HG03060 (cell line): ENCODE data around the gene ASCC3.
"Not testable (repeated sequence)": the region's sequence is repeated elsewhere in the genome, so short reads cannot be mapped to it uniquely, and the experiment has no call there.

ENCODE experiments used
- ATAC-seq: cut with Tn5 transposase; IDR thresholded peaks from one replicate; pipeline ENCODE4 v1.9.1; 2021; ENCODE audit warnings: low read depth, moderate number of reproducible peaks; ENCODE audit not compliant: unreplicated experiment

Gene ASCC3

GRCh38 chr6:100670056-100670455 lies 211.1 kb downstream of the ASCC3 start:
- ATAC-seq = no peak

DNA sequence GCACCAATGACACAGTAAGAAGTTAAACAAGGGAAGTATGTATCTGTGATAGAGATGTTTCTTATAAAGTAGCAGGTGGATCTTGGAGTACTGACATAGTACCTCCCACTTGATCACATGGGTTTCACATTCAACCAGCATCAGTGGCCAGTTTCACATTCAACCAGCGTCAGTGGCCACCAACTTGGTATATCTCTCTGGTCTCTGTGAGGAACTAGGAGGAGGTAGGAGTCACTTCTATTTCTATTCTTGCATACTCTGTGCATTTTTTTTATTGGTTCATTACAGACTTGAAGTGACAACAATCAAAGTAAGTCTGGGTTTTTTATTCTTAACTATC lies 216.1 kb downstream of the ASCC3 start:
- peak; percentile 98 for ATAC-seq

GRCh38 chr6:100664274-100665040 lies 216.7 kb downstream of the ASCC3 start:
- no peak for ATAC-seq

DNA sequence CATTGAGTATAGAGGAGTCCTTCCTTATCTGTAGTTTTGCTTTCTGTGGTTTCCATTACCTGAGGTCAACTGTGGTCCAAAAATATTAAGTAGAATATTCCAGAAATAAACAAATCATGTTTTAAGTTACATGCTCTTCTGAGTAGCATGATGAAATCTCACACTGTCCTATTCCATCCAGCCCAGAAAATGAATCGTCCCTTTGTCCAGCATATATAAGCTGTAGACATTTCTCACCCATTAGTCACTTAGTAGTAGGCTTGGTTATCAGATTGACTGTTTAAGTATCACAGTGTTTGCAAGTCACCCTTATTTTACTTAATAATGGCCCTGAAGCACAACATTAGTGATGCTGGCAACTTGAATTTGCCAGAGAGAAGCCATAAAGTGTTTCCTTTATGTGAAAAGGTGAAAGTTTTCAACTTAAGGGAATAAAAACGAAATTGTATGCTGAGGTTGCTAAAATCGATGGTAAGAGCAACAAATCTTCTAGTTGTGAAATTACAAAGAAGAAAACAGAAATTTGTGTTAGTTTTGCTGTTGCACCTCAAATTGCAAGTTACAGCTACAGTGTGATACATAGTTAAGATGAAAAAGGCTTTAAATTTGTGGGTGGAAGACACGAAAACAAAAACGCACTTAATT lies 217.8 kb downstream of the ASCC3 start:
- ATAC-seq = no peak

- no peak for ATAC-seq
Observed at GRCh38 chr6:100662264-100662663, 218.9 kb downstream of the ASCC3 start.

- ATAC-seq = no peak
Observed at GRCh38 chr6:100658486-100658885, 222.6 kb downstream of the ASCC3 start.

DNA sequence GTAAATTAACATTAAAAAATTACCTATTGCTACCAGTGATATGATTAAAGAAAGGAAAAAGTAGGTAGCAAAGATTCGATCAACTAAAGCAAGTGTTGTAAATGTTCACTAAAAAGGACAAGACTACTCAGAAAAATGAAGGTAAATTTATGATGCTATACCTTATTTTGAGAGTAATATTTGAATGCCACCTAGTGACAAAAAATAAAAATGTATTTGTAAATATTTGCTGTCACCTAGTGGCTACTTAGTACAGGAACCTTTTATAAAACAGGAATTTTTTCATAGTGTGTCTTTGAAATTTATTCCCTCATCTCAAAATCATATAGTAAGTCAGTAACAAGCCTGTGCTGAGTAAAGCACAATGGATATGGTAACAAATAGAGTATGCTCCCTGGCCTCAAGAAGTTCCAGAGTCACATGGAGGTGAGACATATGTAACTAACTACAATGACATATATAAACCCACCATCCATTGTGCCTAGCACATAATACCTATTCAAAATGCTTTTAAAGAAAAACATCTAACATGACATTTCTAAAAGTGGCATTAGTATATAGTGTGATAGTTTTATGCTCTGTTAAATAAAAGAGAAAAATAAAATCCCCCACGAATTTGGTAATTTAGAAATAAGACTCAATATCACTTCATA lies 223.3 kb downstream of the ASCC3 start:
- ATAC-seq = no peak

GRCh38 chr6:100641147-100641546 lies 240.0 kb downstream of the ASCC3 start:
- not testable (repeated sequence) for ATAC-seq

DNA sequence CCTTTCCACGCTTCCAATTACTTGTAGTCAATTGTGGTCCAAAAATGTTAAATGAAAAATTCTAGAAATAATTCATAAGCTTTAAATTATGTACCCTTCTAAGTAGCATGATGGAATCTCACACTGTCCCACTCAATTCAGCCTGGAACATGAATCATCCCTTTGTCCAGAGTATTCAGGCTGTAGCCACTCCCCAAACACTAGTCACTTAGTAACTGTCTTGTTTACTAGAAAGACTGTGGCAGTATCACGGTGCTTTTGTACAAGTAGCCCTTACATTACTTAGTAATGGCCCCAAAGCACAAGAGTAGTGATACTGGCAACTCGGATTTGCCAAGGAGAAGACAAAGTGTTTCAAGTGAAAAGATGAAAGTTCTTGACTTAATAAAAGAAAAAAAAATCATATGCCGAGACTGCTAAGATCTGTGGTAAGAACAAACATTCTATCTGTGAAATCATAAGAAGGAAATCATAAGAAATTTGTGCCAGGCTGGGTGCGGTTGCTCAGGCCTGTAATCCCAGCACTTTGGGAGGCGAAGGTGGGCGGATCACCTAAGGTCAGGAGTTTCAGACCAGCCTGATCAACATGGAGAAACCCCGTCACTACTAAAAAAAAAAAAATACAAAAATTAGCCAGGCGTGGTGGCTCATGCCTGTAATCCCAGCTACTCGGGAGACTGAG lies 247.9 kb downstream of the ASCC3 start:
- ATAC-seq = no peak

GRCh38 chr6:100630536-100630935 lies 250.6 kb downstream of the ASCC3 start:
- no peak for ATAC-seq

- no peak for ATAC-seq
Observed at GRCh38 chr6:100627911-100628758, 253.0 kb downstream of the ASCC3 start.

- ATAC-seq = no peak
Observed at GRCh38 chr6:100626721-100627120, 254.4 kb downstream of the ASCC3 start.

- ATAC-seq = no peak
Observed at GRCh38 chr6:100622907-100623692, 258.0 kb downstream of the ASCC3 start.

DNA sequence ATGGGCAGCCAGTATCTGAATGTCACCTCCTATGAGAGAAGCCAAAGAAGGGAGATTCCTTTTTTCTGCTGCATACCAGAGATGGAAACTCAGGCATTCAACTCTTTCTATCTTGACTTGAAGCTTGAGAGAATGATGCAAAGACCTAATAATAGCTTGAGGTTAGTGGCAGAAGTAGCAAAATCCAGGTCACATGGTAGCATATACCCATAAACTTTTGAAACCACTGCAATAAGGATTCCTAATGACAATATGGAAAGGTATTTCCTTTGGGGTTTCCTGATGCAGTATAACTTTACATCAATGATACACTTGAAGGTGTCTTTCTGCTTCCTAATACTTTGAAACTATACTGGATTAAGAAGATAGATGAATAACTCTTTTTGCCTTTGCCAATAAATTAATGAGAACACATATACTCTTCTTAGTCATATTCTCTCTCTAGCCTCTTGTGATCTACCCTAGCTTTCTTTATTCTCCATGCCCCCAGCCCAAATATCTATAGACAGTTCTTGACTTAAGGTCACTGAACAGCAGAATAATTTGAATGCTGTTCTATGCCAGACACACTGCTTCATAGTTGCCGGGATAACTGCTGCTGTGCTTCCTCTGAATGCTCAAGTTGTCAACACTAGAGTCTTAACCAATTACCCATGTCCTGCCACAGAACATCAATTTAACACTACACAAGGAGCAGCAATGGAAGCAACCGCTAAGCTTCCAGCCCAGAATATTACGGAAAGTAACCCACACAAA lies 260.9 kb downstream of the ASCC3 start:
- no peak for ATAC-seq

DNA sequence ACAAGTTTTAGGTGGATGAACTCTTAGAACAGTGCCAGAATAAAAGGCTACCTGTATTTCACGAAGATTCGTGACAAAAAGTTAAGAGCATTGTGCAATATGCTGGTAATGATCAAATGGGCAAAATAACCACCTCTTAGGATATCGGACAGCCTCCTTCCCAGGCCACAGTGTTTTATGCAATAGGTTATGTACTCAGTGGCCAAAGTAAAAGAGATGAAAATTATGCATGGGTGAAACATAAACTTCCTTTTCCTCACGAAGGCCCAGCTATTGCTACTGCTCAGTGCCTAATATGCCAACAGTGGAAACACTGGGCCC lies 262.8 kb downstream of the ASCC3 start:
- ATAC-seq = no peak

- ATAC-seq = peak; percentile 73
Observed at GRCh38 chr6:100617633-100618350, 263.3 kb downstream of the ASCC3 start.

DNA sequence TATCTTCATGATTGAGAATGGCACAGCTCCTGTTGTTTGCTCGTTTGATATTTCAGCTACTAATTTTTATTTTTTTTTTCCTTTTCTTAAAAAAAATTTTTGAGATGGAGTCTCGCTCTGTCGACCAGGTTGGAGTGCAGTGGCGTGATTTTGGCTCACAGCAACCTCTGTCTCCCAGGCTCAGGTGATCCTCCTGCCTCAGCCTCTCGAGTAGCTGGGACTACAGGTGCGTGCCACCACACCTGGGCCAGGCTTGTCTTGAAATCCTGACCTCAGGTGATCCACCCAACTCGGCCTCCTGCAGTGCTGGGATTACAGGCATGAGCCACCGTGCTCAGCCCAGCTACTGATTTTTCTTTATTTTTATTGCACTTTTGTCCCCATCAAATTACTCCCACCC lies 266.2 kb downstream of the ASCC3 start:
- no peak for ATAC-seq

- ATAC-seq = no peak
Observed at GRCh38 chr6:100614386-100614785, 266.7 kb downstream of the ASCC3 start.
